TTC549 (cell line): ENCODE results near the gene GSG1L2.

Experiments
- FAIRE-seq: peaks from 2 replicates; lab custom pipeline; 2012; peaks lifted over from hg19 to GRCh38; lab: Jason Lieb, UNC

Gene GSG1L2

DNA sequence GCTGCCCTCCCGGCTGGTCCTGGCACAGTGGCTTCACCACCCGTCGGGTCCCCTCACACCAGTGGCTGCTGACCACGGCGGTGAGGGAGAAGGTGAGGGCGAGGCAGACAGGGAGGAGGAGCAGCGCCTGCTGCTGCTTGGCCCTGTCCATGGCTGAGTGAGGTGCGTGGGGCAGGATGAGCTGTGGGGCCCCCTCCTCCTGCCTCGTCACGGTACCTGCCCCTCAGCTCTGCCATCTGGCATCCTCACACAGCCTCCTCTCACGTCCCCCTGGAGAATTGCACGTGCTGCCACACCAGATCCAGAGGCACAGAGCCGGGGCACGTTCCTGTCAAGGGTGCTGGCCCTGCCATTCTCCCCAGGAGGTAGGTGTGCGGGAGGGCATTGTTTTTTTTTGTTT is at the start of gene GSG1L2:
GSG1L2 (minus strand) TSS at position 159 of the 400 bp plus-strand sequence; CDS start at position 151, 8 bp downstream.
- FAIRE-seq = no peak

DNA sequence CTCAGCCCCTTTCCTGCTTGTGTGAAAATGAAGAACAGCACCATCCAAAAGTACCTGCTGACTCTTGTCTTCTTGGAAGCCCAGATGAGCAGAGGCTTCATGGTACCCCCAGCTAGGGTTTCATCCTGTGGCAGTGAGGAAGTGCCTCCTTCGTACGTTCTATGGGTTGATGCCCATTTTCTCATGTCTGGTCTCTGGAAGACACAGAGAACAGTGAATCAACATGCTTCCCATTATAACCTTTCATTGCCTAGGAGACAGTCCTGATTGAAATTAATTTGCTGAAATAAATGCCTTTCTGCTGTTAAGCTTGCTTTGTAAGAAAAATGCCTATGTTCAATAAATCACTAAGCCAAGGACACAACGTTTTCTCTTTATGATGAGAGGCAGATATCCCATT is 46.7 kb upstream of the GSG1L2 start:
- no peak for FAIRE-seq

DNA sequence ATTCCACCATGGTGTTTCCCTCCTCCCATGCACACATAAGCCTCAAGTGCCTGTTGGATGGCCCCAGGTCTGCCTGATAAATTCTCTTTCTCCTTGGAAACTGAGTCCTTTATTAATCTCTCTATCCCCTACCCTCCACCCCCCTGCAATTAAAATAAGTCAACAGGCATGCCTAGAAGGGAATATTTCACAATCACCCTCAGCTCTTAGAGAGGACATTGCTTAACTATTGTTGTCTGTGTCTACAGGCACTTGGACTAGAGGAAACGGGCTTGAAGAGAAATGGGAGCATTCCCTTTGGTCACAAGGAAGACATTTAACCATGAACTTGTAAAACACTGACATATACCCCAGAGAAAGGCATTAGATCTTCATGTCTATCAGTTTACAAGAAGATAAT is 43.7 kb upstream of the GSG1L2 start:
- FAIRE-seq = no peak

DNA sequence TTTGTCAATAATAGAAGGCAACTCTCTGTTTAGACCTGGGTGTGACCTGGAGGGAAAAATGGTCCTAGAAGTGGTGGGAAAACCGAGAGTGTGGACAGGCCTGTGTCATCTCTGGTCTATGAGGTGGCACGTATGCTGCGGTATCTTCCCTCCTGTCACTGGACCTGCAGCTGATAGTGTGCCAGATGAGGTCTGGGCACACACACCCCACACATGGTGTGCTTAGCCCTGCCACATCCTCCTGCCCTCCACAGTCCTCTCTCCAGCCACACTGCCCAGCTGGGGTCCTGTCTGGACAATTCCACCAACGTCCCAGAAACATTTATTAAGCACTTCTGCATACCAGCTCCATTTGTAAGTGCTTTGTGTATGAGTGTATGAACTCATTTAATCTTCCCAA is 41.1 kb upstream of the GSG1L2 start:
- no peak for FAIRE-seq

- no peak for FAIRE-seq
Measured at GRCh38 chr17:9862220-9862619, 40.3 kb upstream of the GSG1L2 start.

- FAIRE-seq = no peak
Measured at GRCh38 chr17:9860851-9861250, 39.0 kb upstream of the GSG1L2 start.

GRCh38 chr17:9859781-9860180 is 37.9 kb upstream of the GSG1L2 start:
- no peak for FAIRE-seq

DNA sequence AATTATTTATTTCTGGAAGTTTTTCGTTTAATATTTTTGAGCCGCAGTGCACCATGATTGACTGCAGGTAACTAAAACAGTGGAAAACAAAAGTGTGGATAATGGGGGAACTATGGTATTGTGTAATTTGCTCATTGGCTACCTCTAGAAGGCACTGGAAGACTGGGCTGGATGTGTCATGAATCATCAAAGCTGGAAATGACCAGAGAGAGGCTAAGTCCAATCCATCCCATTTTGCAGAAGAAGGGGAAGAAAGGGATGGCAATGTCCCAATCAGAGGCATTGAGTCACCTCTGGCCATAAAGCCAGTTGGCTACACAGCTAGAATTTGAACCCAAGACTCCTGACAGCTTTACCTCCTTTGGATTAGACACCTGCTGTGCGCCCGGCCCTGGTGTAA is 33.2 kb upstream of the GSG1L2 start:
- FAIRE-seq = no peak

- FAIRE-seq = no peak
Measured at GRCh38 chr17:9854255-9854654, 32.4 kb upstream of the GSG1L2 start.

GRCh38 chr17:9850151-9850550 is 28.3 kb upstream of the GSG1L2 start:
- no peak for FAIRE-seq

- no peak for FAIRE-seq
Measured at GRCh38 chr17:9845306-9845705, 23.4 kb upstream of the GSG1L2 start.

DNA sequence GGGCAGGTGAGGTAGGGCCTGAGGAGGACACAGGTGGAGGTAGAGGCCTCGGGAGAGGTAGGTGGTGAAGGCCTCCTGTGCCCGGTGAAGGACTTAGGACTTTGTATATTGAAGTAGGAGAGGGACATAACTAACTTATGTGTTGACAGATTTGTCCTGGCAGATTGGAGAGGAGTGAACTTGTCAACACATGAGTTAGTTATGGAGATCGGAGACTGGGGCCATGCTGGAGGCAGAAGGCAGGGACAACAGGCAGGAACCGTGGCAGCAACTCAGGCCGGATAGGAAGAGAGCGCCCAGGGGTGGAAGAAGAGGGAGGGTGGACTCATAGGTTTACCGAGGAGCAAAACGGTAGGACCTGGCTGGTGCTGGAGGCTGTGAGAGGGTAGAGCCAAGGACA is 22.3 kb upstream of the GSG1L2 start:
- no peak for FAIRE-seq

DNA sequence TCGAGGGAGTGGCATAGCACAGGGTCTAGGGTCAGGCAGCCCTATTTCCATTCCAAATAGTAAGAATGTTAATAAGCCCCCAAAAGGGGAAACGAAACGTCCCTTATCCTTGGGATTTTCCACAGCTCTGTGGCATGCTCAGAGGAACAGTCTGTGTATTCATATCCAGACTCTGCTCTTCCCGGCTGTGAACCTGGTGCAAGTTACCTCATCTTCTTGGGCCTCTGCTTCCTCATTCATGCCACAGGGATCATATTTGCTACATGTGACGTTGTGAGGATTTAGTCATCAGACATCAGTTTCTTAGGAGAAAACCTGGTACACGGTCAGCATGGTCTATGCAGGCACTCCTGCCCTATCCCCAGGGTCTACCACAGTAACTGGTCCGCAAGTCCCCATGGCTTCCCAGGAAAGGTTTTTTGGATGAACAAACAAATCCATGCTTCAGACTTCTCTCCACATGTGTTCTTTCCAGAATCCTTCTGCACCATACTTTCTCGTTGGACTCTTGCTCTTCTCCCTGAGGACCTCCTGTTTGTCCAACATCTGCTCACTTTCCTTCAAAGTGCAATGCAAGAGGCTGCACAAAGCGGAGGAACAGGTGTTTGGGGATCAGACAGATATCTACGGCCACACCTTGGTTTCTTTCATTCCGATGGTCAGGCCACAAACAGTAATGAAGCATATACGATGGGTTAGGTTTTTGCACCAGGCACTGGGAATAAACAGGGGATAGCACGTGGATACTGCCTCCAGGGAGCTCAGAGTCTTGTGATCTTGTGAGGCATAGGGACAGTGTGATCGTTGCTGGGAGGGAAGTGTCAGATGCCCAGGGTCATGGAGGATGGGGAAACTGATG is 21.5 kb upstream of the GSG1L2 start:
- no peak for FAIRE-seq

GRCh38 chr17:9842057-9842758 is 20.3 kb upstream of the GSG1L2 start:
- FAIRE-seq = no peak

DNA sequence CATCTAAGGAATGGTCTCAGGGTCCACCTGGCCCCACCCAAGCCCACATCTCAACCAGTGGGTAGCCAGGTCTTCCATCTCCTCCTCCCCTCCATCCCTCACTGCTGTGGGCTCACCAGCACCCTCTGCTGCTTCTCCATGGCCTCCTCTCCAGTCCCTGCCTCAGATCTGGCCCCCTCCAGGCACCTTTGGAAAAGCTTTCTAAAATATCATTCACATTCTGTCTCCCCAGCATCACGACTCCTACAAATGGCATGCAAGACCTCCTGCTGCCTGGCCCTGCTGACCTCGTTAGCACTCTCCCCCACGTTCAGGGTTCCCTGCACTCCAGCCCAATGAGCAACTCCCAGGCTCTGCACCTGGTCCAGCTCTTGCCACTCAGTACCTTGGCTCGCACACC is 17.6 kb upstream of the GSG1L2 start:
- no peak for FAIRE-seq

- no peak for FAIRE-seq
Measured at GRCh38 chr17:9837551-9838471, 15.9 kb upstream of the GSG1L2 start.

DNA sequence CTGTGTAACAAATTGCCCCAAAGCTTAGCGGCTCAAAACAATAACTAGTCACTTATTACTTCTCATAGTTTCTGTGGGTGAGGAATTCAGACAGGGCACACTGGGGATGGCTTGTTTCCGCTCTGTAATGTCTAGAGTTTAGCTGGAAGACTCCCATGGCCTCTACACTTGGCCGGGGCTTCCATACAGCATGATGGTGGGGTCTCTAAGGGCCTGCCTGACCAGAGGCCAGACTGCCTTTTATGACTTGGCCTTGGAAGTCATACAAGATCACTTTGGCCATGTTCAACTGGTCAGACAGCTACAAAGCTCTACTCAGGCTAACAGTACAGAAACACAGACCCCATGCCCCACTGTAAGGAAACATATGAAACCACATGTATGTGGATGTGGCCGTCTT is 12.0 kb upstream of the GSG1L2 start:
- FAIRE-seq = no peak

- FAIRE-seq = no peak
Measured at GRCh38 chr17:9830711-9831110, 8.8 kb upstream of the GSG1L2 start.

- FAIRE-seq = peak; percentile 32
Measured at GRCh38 chr17:9829343-9829742, 7.5 kb upstream of the GSG1L2 start.

DNA sequence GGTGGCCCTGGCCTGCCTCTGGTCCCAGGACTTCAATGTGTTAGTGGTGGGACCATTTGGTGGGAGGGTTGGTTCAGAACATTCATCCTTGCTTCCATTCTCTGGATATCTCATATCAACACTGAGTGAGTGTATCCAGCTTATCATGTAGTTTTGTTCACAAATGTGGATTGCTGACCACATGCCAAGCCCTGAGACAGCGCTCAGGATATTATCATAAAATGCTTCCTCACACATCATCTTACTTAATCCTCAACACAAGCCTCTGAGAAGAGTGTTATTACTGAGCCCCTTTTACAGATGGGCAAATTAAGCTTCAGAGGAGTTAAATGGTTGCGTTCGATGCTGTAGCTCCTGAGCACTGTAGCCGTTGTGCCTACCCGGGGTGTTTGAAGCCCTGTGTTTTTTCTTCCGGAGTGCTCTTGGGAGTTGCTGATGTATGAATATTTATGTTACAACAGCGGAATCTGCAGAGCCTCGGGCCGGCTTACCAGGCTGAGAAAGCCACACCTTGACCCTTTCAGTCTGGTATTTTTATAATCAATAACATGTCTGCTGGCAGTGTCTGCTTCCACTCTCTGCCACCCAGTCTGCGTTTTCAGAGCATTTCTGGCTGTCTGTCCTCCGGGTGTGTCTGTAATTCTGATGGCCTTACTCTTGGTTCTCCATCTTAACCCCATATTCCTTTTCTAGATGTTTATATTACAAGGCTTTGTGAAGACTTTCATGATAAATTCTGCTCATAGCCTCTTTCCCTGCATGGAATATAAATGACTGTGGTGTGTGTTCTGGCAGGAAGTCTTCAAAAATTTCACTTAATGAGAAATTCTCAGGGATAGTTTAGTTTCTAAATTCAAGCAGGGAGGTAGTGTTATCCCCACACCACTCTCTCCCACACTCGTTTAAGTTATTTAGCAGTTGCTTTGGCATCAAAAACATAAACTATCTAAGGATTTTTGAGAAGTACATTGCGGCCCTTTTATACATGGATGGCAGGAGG is 6.7 kb upstream of the GSG1L2 start:
- FAIRE-seq = no peak

GRCh38 chr17:9825641-9826150 is 3.8 kb upstream of the GSG1L2 start, which contains the start of gene GLP2R:
Gene GLP2R (plus strand): TSS chr17:9825924. CDS start chr17:9826064, 140 bp downstream.
- no peak for FAIRE-seq
